K562 (cell line): ENCODE results near the gene DIAPH1.

ENCODE experiments used
- CTCF ChIP-seq, 3 experiments: IDR thresholded peaks in 2 of 3; conservative IDR thresholded peaks in 1 of 3; 2 replicates each; pipeline ENCODE4 v1.5.1; 2011 to 2012; ENCODE audit warnings: low read length in 3 of 3, mild to moderate bottlenecking in 3 of 3, control low read depth in 2 of 3, improper control_type of control experiment in 1 of 3, inconsistent platforms in 1 of 3, low read depth in 1 of 3, mixed read lengths in 1 of 3, moderate library complexity in 1 of 3; ENCODE audit not compliant: insufficient read depth in 2 of 3
- ETS1 ChIP-seq: conservative IDR thresholded peaks from 2 replicates; pipeline ENCODE4 v1.6.1; 2011; ENCODE audit warnings: low read depth, mild to moderate bottlenecking, low read length; ENCODE audit not compliant: control insufficient read depth
- EZH2 ChIP-seq: IDR thresholded peaks from 2 replicates; pipeline ENCODE4 v1.6.1; 2012; ENCODE audit warnings: low read depth, mild to moderate bottlenecking, inconsistent platforms, low read length, borderline replicate concordance
- RFX1 ChIP-seq: fragments of 450-650 bp; IDR thresholded peaks from 2 replicates; pipeline ENCODE4 v1.6.1; 2016; ENCODE audit warnings: mild to moderate bottlenecking, moderate library complexity
- SPI1 ChIP-seq: IDR thresholded peaks from 2 replicates; pipeline ENCODE4 v1.6.1; 2011; ENCODE audit warnings: low read depth, low read length, control low read depth, borderline replicate concordance
- STAT5B ChIP-seq: fragments of 250-450 bp; sonication (Bioruptor Pico); IDR thresholded peaks from 2 replicates; pipeline ENCODE4 v1.8.0; 2021; ENCODE audit warnings: mild to moderate bottlenecking, inconsistent platforms
- TOE1 ChIP-seq, 2 experiments: fragments of 450-650 bp in 1 of 2; sonication (generic) in 1 of 2; formaldehyde crosslinking in 1 of 2; IDR thresholded peaks; 2 replicates each; pipeline versions ENCODE4 v1.7.1 to v1.8.0; 2016 to 2022; ENCODE audit warnings: borderline replicate concordance in 2 of 2, mild to moderate bottlenecking in 2 of 2, antibody characterized with exemption in 1 of 2, inconsistent platforms in 1 of 2, low read depth in 1 of 2, missing genetic modification reagents in 1 of 2, moderate library complexity in 1 of 2

- no peak for TF ChIP-seq TOE1 (IDR thresholded peaks at IDR 0.05; ENCODE audit: borderline replicate concordance)
- no peak for TF ChIP-seq TOE1 (CRISPR knock-in tag; IDR thresholded peaks at IDR 0.05; ENCODE audit: borderline replicate concordance, low read depth)
- TF ChIP-seq EZH2, result no peak
- TF ChIP-seq SPI1, result no peak
- TF ChIP-seq ETS1, result no peak
- no peak for TF ChIP-seq CTCF (IDR thresholded peaks at IDR 0.05 in 2 of 3, conservative IDR thresholded peaks at IDR 0.05 in 1 of 3; ENCODE audit: insufficient read depth in 2 of 3, low read depth in 1 of 3, low read length in 3 of 3)
- no peak for TF ChIP-seq RFX1
- no peak for TF ChIP-seq STAT5B
Measured at GRCh38 chr5:141512911-141513626, 105.7 kb downstream of the DIAPH1 start.
